ENCODE data around the gene SCN10A. TPM values are rescaled to one million over a fixed set of nuclear protein-coding genes. Genes with fewer than 3 reads are reported as not detected.

SCN10A gene
- total RNA-seq, 4 donors from 2014 or later = 0.15 TPM; not detected in 3

- 17 to 63% methylated on average over 2 to 3 of the region's 12 CpGs for WGBS, 2 donors (ENCODE audit: low coverage in 1 of 2)
Observed at GRCh38 chr3:38722781-38723568, 93.0 kb downstream of the SCN10A start.

GRCh38 chr3:38721207-38721772 is 94.7 kb downstream of the SCN10A start:
- 86 to 94% methylated on average over 5 of the region's 5 CpGs for WGBS, 2 donors (ENCODE audit: low coverage in 1 of 2)
- ATAC-seq = no peak
- Histone ChIP-seq H3K27me3 (peaks cover 39% of the 10 kb centered on the region), H3K9me3 (no peaks in the 10 kb centered on the region), H3K27ac (no peak overlapping the region), H3K4me1 (no peaks in the 10 kb centered on the region), H3K36me3 (no peaks in the 10 kb centered on the region), H3K4me3 (no peak overlapping the region)
- TF ChIP-seq CTCF (IDR thresholded peaks at IDR 0.05) (no peak), POLR2A (IDR thresholded peaks at IDR 0.05) (no peak), POLR2AphosphoS5 (IDR thresholded peaks at IDR 0.05) (no peak)

More at GRCh38 chr3:38722781-38723568, 93.0 kb downstream of the SCN10A start:
- H3K9me3 ChIP-seq = no peaks in the 10 kb centered on the region
- H3K4me1 ChIP-seq = no peaks in the 10 kb centered on the region
- no peaks in the 10 kb centered on the region for H3K36me3 ChIP-seq
- H3K27me3 ChIP-seq = peaks cover 44% of the 10 kb centered on the region
- no peak for ATAC-seq
- TF ChIP-seq CTCF (IDR thresholded peaks at IDR 0.05) = no peak
- TF ChIP-seq POLR2AphosphoS5 (IDR thresholded peaks at IDR 0.05) = no peak
- no peak for TF ChIP-seq EP300 (IDR thresholded peaks at IDR 0.05)
- TF ChIP-seq POLR2A (IDR thresholded peaks at IDR 0.05) = no peak
- H3K27ac ChIP-seq = no peak overlapping the region
- no peak overlapping the region for H3K4me3 ChIP-seq

- H3K36me3 ChIP-seq = no peaks in the 10 kb centered on the region
- no peaks in the 10 kb centered on the region for H3K4me1 ChIP-seq
- H3K4me3 ChIP-seq = no peak overlapping the region
- H3K27me3 ChIP-seq = peaks cover 37% of the 10 kb centered on the region
- H3K9me3 ChIP-seq = no peaks in the 10 kb centered on the region
- H3K27ac ChIP-seq = no peak overlapping the region
- TF ChIP-seq POLR2A (IDR thresholded peaks at IDR 0.05) (no peak), POLR2AphosphoS5 (IDR thresholded peaks at IDR 0.05) (no peak), EP300 (IDR thresholded peaks at IDR 0.05) (no peak), CTCF (IDR thresholded peaks at IDR 0.05) (no peak)
- ATAC-seq = no peak
- WGBS, 2 donors (ENCODE audit: low coverage in 1 of 2) = 0 to 39% methylated on average over 2 to 3 of the region's 4 CpGs
Observed at GRCh38 chr3:38720465-38720864, 95.6 kb downstream of the SCN10A start.

GRCh38 chr3:38717355-38718240 is 98.4 kb downstream of the SCN10A start:
- no peak for TF ChIP-seq EP300 (IDR thresholded peaks at IDR 0.05)
- TF ChIP-seq CTCF (IDR thresholded peaks at IDR 0.05) = no peak
- no peak for TF ChIP-seq POLR2A (IDR thresholded peaks at IDR 0.05)
- TF ChIP-seq POLR2AphosphoS5 (IDR thresholded peaks at IDR 0.05) = no peak
- Histone ChIP-seq H3K27me3 (peaks cover 14% of the 10 kb centered on the region), H3K4me3 (no peak overlapping the region), H3K27ac (no peak overlapping the region), H3K36me3 (no peaks in the 10 kb centered on the region), H3K4me1 (no peaks in the 10 kb centered on the region), H3K9me3 (no peaks in the 10 kb centered on the region)
- ATAC-seq = no peak
- WGBS, 2 donors (ENCODE audit: low coverage in 1 of 2) = 50 to 80% methylated on average over 3 of the region's 5 CpGs

Measured in gastroesophageal sphincter (tissue), 4 donors.